Kidney glomerular epithelial cell (primary cell): ENCODE data around the gene HS6ST1.
"Not testable (repeated sequence)": the region's sequence is repeated elsewhere in the genome, so short reads cannot be mapped to it uniquely, and the experiment has no call there.

Experiments used
- DNase-seq: peaks from one replicate; lab custom pipeline; 2025; lab: John Stamatoyannopoulos, UW

Gene HS6ST1

GRCh38 chr2:128321784-128322714 is 3.4 kb upstream of the HS6ST1 start:
- DNase-seq, result peak; percentile 76

- no peak for DNase-seq
Observed at GRCh38 chr2:128320906-128321771, 2.5 kb upstream of the HS6ST1 start.

- no peak for DNase-seq
Observed at GRCh38 chr2:128320192-128320905, 1.7 kb upstream of the HS6ST1 start.

DNA sequence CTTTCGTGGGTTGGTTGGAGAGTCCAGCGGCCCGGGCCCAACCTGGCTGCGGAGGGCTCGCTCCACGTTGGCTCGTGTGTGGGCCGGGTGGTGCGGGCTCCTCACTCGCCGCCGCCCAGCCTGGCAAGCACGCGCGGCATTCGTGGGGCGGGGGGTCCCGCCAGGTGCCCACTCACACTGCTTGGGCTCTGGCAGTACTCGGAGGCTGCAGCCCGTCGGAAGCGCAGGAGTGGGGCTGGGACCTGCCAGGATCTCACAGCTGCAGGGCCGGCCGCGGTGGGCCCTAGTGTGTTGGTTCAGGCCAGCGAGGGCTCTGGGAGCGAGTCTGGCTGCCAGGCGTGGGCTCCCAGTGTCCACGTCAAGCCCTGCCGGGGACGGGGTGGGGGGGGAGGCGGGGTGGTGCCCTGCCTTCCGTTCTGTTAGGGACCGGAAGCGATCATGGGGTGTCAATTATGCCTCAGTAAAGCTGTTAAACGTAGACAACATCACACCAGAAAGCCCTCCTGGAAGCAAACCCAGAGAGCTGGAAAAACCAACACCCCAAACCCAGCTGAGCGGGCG is 1.0 kb upstream of the HS6ST1 start:
- no peak for DNase-seq

DNA sequence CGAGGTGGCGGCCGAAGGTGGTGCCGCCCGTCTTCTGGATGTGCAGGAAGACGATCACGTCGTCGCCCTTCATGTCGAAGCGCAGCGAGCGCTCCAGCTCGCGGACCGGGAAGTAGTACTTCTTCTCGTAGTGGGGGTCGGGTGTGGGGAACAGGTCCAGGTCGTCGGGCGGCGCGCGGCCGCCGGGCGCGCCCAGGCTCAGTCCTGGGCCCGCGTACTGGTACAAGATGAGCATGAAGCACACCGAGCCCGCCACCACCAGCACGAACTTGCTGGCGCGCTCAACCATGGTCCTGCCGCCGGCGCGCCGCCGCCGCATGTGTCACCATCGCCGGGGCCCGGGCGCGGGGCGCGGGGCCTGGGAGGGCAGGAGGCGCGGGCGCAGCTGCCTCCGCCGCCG is 423 bp downstream of the HS6ST1 start:
- DNase-seq, result not testable (repeated sequence)

DNA sequence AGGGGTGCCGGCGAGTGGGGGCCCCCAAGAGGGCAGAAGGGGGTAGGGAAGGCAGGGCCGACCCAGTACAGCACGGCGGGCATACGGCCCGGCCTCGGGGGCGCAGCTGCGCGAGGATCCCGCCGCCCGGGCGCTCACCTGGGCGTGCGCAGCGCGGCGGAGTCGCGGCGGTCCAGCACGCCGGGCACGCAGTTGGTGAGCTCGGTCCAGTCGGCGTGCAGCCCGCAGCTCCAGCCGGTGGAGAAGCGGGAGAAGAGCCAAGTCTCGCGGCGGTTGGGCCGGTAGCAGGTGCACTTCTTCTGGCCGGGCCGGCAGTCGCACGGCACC is 806 bp downstream of the HS6ST1 start:
- not testable (repeated sequence) for DNase-seq

DNA sequence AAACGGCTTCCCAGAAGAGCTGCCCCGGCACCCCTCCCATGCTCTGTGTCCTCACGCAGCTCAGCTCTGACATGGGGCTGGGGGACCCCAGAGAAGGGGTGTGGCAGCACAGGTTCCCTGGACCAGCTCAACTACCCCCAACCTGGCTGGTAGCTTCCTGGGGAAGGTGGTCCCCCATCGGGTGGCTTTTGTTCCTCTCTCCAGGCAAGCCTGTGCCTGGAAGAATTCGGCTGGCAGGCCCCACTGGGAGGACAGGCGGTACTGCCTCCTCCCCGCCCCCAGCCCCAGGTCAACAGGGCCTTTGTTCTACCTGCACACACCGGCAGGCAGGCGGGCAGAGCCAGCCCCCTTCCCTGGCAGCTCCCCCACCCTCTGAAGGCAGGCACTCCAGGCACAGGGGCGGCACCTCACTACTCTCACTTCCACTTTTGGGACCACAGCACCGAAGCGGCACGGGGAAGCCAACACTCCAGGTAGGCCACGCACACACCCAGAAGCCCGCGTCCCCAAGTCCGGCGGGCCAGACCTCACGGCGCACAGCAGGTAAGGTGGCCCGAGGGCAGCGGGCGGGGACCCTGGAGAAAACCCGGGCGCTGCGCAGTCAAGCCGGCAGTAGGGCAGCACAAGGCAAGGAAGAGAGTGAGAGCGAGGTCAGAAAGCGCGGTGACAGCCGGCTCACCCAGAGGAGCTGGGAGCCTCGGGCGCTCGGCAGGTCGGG is 1.3 kb downstream of the HS6ST1 start:
- no peak for DNase-seq

DNA sequence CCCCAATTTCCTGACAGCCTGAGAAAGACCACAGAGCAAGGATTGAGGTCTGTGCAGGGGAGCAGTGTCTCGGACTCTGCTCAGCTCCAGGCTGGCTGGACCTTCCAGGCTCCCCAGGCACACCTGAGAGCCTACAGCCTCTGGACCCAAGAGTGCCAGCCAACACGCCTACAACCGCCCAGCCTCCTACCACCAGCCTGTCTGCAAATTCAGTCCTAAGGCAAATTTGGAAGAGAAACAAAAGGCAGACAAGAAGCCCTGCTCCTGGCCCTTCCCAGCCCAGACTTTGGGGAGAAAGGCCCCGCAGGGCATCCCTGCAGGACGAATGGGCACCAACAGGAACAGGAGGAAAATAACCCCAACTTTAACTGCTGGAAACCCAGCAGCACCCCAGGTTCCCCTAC is 1.9 kb downstream of the HS6ST1 start:
- no peak for DNase-seq

DNA sequence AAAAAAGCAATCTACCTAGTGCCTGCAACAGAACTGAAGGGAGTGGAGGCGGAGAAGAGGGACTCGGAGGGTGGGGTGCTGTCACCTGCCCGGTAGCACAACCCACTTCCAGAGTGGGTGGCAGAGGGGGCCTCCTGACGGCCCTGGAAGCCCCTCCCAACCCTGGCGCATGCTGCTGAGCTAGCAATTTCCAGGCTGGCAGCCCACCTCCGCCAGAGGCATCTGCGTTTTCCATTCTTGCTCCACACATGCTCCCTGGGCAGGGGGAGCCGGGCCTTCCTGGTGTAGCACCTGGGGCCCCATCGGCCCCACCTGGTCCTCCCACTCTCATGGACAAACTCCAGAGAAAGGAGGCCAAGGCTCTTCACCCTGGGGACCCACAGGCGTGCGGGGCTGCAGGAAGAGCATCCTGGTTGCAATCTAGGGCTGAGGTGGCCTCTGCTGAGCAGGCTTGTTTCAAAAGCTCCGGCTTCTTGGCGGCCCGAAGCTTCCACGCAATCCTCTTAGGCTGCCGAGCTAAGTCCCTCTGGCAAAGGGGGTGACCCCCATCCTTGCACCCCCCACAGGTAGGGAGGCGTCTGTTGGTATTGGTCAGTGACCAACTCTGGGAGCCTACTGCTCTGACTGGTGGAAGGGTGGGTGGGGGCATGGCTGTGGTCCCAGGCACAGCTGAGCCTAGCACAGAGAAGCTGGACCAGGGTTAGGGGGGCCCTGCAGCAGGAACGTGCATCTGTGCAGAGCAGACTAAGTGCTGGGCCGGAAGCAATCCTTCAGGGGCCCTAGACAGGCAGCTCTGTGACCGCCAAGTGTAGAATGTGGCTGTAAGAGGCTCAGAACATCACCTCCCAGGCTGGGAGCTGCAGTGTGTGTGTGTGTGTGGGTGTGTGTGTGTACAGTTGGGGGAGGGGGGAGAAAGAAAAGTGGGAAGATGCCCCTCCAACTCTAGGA is 2.6 kb downstream of the HS6ST1 start:
- no peak for DNase-seq

GRCh38 chr2:128315122-128315828 is 3.4 kb downstream of the HS6ST1 start:
- no peak for DNase-seq

GRCh38 chr2:128314348-128315121 is 4.1 kb downstream of the HS6ST1 start:
- no peak for DNase-seq

GRCh38 chr2:128313931-128314347 is 4.7 kb downstream of the HS6ST1 start:
- no peak for DNase-seq

- DNase-seq, result peak; percentile 43
Observed at GRCh38 chr2:128313091-128313836, 5.4 kb downstream of the HS6ST1 start.

- no peak for DNase-seq
Observed at GRCh38 chr2:128312411-128312810, 6.3 kb downstream of the HS6ST1 start.

- DNase-seq, result no peak
Observed at GRCh38 chr2:128311755-128312341, 6.8 kb downstream of the HS6ST1 start.

DNA sequence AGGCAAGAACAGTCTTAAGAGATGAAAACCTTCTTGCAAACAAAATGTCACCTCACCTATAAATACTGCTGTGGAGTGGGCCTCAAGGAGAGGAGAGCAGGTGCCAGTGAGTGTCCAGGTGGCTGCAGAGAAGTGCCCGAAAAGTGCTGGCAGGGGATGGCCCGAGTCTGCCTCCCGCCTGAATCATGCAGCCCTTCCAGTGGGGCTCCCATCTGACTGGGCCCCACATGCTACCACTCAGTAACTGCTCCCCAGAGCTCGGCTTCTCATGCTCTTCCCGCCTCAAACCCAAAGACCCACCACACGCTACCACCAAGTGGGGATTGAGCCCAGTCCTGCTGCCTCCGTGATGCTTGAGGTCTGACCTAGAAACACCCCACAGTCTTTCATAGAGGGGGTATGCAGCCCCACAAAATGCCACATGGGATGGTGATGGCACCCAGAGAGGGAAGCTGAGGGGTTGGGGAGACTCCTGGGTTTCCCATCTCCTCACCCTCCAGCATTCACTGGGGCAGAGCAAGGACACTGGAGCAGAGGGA is 7.4 kb downstream of the HS6ST1 start:
- no peak for DNase-seq

DNA sequence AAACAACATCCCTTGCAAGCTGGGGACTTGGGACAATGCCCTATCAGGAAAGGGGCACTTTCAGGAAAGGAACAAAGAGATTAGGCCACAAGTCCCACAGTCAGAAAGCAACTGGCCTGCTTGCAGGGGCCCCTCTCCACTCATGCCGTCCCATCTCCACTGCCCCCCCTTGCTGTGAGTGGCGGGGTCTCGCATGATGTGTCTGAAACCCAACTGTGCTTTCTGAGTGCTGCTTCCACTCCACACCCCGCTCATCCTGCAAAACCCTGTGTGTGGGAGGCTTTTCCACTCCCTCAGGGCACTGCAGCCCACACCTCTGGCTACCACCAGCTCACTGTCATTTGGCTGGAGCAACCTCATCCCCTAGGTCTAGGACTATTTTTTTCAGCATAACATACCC is 7.9 kb downstream of the HS6ST1 start:
- DNase-seq, result no peak
